Fibroblast of peridontal ligament (primary cell): ENCODE measurements around the gene STON1.
"Not testable (repeated sequence)": the region's sequence is repeated elsewhere in the genome, so short reads cannot be mapped to it uniquely, and the experiment has no call there.

Source experiments
- DNase-seq: peaks from one replicate; pipeline ENCODE4 v3.0.0-alpha.2; 2010; ENCODE audit errors: extremely low read depth

STON1 gene

GRCh38 chr2:48530033-48530811 lies at the start of gene STON1:
Gene STON1 (plus strand): TSS chr2:48530154. CDS start chr2:48580634, 50,480 bp downstream.
- no peak for DNase-seq

- DNase-seq = no peak
These were observed 49.4 kb upstream of the STON1 start for GRCh38 chr2:48480526-48480925.

GRCh38 chr2:48482313-48482712 lies 47.6 kb upstream of the STON1 start:
- peak; percentile 20 for DNase-seq

- DNase-seq = no peak
These were observed 47.2 kb upstream of the STON1 start for GRCh38 chr2:48482769-48483168.

- DNase-seq = no peak
These were observed 46.4 kb upstream of the STON1 start for GRCh38 chr2:48483506-48483905.

GRCh38 chr2:48483916-48484315 lies 46.0 kb upstream of the STON1 start:
- DNase-seq = no peak

GRCh38 chr2:48488545-48488944 lies 41.4 kb upstream of the STON1 start:
- no peak for DNase-seq

- DNase-seq = peak; percentile 43
These were observed 33.1 kb upstream of the STON1 start for GRCh38 chr2:48496849-48497248.

- peak; percentile 86 for DNase-seq
These were observed 25.2 kb upstream of the STON1 start for GRCh38 chr2:48504647-48505327.

- DNase-seq = no peak
These were observed 22.8 kb upstream of the STON1 start for GRCh38 chr2:48507111-48507510.

GRCh38 chr2:48508461-48509124 lies 21.4 kb upstream of the STON1 start:
- DNase-seq = peak; percentile 78

GRCh38 chr2:48510329-48510728 lies 19.6 kb upstream of the STON1 start:
- peak; percentile 69 for DNase-seq

- DNase-seq = no peak
These were observed 18.0 kb upstream of the STON1 start for GRCh38 chr2:48511849-48512470.

GRCh38 chr2:48512571-48512970 lies 17.4 kb upstream of the STON1 start:
- DNase-seq = peak; percentile 93

GRCh38 chr2:48514348-48515003 lies 15.5 kb upstream of the STON1 start:
- peak; percentile 45 for DNase-seq

GRCh38 chr2:48515513-48515985 lies 14.4 kb upstream of the STON1 start:
- DNase-seq = no peak

GRCh38 chr2:48519593-48519992 lies 10.4 kb upstream of the STON1 start:
- no peak for DNase-seq

GRCh38 chr2:48524756-48525155 lies 5.2 kb upstream of the STON1 start:
- DNase-seq = not testable (repeated sequence)

- DNase-seq = no peak
These were observed 4.5 kb upstream of the STON1 start for GRCh38 chr2:48525269-48525943.

- DNase-seq = peak; percentile 75
These were observed 2.6 kb upstream of the STON1 start for GRCh38 chr2:48527226-48527885.
